Breast epithelium (tissue), 3 donors: Measurements from ENCODE around the gene NUDT14.

Experiments used
- POLR2A ChIP-seq: fragments of 450-650 bp; IDR thresholded peaks from one replicate; pipeline ENCODE4 v1.6.1; 2016; ENCODE audit warnings: antibody characterized with exemption, mild to moderate bottlenecking, moderate library complexity
- POLR2AphosphoS5 ChIP-seq, 3 donors: sonication (generic); formaldehyde crosslinking; IDR thresholded peaks; one replicate each; pipeline ENCODE4 v1.6.1; 2017; ENCODE audit warnings: antibody characterized with exemption in 3 of 3

- TF ChIP-seq POLR2A (no peak), POLR2AphosphoS5 (IDR thresholded peaks at IDR 0.05) (no peak)
Measured at GRCh38 chr14:105206873-105207272, 25.8 kb upstream of the NUDT14 start.
